Measurements from ENCODE around the gene ACOT11.
"Not testable (repeated sequence)": the region's sequence is repeated elsewhere in the genome, so short reads cannot be mapped to it uniquely, and the experiment has no call there.

The ACOT11 gene

GRCh38 chr1:54547601-54548388 lies at the start of gene ACOT11:
Gene ACOT11 (plus strand): TSS chr1:54548228. CDS start chr1:54548310, 82 bp downstream.
- DNase-seq = peak; percentile 26 to 89 (median 74)

DNA sequence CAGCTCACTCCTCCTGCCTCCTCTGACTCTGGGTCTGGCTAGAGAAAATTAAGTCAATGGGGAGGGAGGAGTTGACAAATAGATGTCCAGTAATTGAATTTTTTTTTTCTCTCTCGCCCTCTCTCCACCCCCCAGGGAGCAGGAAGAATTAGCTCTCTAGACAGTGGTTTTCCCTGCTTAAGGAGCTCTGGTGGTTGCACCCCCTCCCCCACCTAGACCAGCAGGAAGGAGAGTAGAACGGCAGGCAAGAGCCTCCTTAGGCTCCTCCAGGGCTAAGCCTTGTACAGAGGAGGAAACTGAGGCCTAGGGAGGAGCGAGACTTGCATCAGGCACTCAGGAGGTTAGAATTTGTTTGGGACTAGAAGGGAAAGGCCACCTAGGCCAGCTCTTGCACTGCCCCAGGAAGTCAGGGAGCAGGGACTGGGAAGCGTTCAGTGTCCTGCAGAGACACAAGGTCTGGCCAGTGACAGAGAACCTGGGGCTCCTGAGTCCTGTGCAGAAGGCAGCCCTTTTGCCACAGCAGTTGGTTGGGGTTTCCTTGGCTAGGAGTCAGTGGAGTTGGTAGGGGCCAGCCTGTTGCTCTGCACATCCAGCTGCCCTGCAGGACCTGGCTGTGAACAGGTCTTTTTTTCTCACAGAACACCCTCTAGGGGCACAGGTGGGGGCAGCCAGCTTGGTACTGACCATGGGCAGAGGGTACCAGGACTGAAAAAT lies 49.5 kb upstream of the ACOT11 start:
- no peak for DNase-seq

DNA sequence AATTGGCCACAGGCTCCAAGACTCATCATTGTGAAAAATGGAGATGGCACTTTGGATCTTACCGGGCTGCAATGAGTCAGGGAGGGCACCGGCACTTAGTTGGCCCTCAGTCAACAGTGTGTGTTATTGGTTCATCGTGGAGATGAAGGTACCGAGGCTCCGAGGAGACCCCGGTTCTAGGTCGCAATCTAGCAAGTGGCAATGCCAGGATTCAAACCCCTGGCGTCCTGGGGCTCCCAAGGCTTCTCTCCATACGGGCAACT lies 49.0 kb upstream of the ACOT11 start:
- no peak for DNase-seq

GRCh38 chr1:54499360-54500106 lies 48.5 kb upstream of the ACOT11 start:
- DNase-seq = peak in 19 of 56 donors; percentile 5 to 45 (median 19)

DNA sequence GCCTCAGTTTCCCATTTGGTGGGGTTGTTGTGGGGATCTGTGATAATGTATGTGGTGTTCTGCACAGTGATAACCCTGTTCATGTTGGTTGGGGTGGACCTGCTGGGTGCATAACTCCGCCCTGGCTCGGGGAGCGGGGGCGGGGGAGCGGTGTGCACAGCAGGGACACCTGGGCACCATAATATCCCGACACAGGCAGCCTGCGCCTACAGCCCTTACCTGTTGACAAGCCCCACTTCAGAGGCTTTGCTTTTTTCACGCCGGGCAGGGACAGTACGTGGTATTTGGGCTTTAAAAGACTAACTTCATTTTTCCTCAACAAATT lies 48.0 kb upstream of the ACOT11 start:
- peak in 2 of 56 donors; percentile 27 to 34 for DNase-seq

DNA sequence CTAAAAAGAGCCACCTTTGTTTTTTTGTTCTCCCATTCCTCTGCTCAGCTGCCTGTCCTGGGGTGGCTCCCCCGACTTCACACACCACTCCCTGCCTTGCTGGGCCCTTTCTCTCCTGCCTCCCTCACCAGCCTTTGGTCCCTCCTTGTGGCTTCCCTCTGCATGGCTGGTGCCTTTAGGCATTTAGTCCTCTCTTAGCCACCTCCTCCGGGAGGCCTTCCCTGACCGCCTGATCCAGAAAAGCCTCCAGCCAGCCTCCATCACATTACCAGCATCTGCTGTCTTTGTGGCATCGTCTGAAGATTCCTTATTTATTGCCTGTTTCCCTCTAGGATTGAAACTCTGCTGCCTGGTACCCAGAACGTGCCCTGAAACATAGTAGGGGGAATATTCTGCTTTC lies 46.2 kb upstream of the ACOT11 start:
- no peak for DNase-seq

DNA sequence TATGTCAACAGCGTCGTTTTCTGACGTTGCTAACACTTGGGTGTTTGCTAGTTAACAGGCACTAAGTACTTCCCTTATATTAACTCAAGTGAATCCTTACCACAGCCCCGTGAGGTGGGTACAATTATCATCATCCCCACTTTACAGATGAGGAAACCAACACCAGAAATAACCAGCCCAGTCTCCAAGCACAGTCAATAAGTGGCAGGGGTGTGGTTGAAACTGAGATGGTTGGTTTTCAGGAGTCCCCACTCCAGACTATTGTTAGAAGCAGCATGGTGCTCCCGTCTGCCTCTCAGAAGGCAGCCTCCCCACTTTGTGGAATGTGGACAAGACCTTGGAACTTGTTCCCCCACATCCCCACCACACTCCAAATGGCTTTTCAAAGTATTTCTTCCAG lies 45.7 kb upstream of the ACOT11 start:
- no peak for DNase-seq

GRCh38 chr1:54506594-54506993 lies 41.4 kb upstream of the ACOT11 start:
- no peak for DNase-seq

- no peak for DNase-seq
These were observed 40.8 kb upstream of the ACOT11 start for GRCh38 chr1:54507033-54507870.

- no peak for DNase-seq
These were observed 37.2 kb upstream of the ACOT11 start for GRCh38 chr1:54510715-54511270.

DNA sequence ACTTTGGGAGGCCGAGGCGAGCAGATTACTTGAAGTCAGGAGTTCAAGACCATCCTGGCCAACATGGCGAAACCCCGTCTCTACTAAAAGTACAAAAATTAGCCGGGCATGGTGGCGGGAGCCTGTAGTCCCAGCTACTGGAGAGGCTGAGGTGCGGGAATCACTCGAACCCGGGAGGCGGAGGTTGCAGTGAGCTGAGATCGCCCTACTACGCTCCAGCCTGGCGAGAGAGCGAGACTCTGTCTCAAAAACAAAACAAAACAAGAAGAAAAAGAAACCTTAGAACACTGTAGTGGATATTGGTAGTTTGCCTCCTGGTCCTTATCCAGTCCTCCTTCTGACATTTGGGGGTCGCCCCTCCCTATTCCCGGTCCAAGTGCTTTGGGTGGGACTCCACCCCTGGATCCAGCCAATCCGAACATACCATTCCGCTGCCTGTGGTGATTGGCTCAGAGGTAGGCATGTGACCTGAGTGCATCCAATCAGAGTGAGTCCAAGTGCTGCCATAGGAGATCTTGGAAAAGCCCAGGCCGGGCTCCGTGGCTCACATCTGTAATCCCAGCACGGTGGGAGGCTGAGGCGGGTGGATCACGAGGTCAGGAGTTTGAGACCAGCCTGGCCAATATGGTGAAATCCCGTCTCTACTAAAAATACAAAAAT lies 34.0 kb upstream of the ACOT11 start:
- not testable (repeated sequence) for DNase-seq

DNA sequence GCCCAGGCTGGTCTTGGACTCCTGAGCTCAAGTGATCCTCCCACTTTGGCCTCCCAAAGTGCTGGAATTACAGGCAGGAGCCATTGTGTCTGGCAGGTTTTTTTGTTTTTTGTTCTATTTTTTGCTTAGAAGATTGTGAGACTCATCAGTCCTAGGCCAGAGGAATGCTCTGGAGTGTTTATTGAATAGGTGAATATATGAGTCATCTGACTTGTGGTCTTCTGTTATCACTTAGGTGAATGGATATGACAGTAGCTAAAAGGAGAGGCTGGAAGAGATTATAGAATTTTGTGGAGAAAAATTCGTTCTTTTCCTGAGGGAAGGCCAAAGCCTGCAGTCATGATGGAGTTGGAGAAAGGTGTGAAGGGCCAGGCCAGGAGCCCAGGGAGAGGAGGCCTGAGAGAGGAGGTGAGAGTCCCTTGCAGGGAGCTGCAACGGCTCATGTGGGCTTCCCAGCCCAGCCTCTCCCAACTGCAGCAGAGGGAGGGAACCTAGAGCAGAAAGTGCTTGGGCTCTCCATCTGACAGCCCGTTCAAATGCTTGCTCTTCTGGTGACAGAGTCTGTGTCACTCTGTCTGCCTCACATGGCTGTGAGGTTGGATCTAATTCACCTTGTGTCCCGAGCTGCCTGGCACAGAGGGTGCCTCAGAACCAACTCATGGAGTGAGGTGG lies 31.6 kb upstream of the ACOT11 start:
- no peak for DNase-seq

- DNase-seq = peak in 3 of 56 donors; percentile 0 to 11 (median 8)
These were observed 30.5 kb upstream of the ACOT11 start for GRCh38 chr1:54517496-54517895.

DNA sequence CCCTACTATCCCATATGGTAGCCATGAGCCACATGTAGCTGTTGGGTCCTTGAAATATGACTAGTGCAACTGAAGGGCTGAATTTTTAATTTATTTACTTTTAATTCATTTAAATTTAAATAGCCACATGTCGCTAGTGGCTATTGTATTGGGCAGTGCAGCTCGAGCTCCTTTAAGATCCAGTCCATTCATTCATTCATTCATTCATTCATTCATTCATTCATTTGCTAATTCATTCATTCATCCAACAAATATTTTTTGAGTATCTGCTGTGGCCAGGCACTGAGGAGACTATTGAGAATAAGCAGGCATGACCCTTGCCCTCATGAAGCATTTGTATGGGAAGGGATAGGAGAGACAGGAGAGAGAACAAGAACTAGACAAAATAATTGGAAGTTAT lies 29.5 kb upstream of the ACOT11 start:
- no peak for DNase-seq

GRCh38 chr1:54519709-54520108 lies 28.3 kb upstream of the ACOT11 start:
- DNase-seq = no peak

DNA sequence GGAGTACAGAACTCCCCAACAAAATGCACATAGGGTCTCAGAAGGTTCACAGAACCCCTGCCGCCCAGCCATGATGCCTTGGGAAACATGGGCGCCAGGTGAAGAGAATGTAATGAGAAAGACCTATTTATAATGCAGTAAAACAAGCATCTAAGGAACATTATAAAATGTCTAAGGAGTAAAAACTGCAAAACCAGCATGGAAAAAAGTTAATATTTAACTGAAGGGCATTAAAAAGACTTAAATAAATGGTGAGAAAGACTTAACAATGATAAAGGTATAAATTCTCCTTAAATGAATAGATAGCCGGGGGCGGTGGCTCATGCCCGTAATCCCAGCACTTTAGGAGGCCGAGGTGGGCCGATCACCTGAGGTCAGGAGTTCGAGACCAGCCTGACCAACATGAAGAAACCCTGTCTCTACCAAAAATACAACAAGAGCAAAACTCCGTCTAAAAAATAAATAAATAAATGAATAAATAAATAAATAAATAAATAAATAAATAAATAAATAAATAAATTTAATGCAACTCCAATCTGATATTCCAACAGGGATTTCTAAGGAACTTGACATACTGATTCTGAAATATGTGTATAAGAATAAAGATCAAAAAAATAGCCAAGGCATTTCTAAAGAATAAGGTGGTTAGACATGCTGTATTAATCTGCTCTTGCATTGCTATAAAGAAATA lies 27.3 kb upstream of the ACOT11 start:
- DNase-seq = no peak

DNA sequence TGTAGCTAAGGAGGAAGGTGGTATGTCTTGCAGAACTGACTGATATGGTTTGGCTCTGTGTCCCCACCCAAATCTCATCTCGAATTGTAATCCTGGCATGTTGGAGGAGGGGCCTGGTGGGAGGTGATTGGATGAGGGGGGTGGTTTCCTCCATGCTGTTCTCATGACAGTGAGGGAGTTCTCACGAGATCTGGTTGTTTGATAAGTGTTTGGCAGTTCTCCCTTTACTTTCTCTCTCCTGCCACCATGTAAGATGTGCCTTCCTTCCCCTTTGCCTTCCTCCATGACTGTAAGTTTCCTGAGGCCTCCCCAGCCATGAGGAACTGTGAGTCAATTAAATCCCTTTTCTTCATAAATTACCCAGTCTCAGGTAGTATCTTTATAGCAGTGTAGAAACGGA lies 21.5 kb upstream of the ACOT11 start:
- DNase-seq = not testable (repeated sequence)

DNA sequence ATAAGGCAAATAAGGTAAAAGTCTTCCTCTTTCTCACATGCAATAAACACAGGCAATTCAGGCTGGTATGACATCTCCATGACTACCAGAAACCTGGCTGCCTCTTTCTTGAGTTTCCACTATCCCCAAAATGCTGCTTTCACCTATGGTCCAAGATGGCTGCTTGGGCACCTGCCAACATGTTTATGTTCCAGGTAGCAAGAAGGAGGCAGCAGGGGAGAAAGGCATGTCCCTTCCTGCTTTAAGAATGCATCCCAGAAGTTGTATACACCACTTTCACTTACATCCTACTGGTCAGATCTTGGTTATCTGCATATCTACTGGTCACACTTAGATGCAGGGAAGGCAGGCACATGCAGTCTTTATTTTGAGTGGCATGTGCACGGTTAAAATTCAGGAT lies 19.4 kb upstream of the ACOT11 start:
- DNase-seq = no peak

GRCh38 chr1:54532033-54532432 lies 16.0 kb upstream of the ACOT11 start:
- DNase-seq = no peak
